HG03457 (cell line): ENCODE results near the gene EAF2.

Source experiments
- ATAC-seq: cut with Tn5 transposase; IDR thresholded peaks from one replicate; pipeline ENCODE4 v1.9.1; 2021; ENCODE audit warnings: moderate number of reproducible peaks; ENCODE audit not compliant: unreplicated experiment

Gene EAF2

DNA sequence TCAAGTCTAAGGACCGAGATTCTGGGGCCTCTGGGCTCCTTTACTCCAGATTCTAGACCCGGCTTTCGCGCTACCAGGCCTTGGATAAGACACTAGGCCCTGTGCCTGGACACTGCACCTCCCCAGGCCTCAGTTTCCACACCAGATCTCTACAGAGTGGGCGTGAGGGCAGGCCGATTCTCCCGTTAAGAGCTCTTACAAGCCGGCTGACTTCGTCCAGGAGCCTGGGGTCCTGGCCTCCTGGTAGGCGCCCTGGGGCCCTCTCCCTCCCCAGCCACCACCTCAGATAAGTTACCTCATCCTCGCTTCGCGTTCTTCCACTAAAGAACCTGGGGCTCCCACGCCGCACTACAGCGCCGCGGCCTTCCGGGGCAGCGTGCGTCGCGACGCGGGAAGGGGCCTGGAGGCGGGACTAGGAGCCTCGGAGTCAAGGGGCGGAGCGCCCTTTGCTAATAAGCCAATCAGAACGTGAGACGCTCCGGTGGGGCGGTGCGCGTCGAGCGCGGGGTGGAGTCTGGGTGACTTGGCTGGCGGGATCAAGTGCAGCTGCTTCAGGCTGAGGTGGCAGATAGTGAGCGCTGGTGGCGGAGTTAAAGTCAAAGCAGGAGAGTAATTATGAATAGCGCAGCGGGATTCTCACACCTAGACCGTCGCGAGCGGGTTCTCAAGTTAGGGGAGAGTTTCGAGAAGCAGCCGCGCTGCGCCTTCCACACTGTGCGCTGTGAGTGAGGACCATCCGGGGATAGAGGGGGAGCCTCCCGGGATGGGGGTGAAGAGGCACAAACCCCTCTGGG, at the start of gene EAF2, which contains the start of gene IQCB1:
EAF2 (plus strand) TSS at position 539 of the 794 bp plus-strand sequence; CDS start at position 616, 77 bp downstream.
IQCB1 (minus strand) TSS at position 390 of the 794 bp plus-strand sequence. CDS start 6,100 bp downstream, outside the sequence.
- ATAC-seq = peak; percentile 98

DNA sequence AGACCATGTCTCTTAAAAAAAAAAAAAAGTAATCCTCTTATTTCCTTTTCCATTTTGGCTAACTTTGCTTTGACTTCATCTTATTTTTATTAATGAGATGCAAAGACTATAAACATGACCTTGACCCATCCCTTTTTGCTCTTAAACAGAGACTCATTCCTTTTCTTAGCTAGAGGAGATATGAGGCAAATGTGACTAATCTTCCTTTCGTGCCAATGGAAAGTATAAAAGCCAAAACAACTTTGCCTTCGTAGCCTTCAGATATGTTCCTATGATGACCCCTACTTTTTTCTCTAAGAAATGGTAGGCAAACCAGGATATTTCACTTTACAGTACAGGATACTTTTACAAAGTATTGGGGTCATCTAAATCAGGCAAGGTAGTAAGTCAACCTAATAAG, 48.5 kb upstream of the EAF2 start:
- ATAC-seq = no peak

DNA sequence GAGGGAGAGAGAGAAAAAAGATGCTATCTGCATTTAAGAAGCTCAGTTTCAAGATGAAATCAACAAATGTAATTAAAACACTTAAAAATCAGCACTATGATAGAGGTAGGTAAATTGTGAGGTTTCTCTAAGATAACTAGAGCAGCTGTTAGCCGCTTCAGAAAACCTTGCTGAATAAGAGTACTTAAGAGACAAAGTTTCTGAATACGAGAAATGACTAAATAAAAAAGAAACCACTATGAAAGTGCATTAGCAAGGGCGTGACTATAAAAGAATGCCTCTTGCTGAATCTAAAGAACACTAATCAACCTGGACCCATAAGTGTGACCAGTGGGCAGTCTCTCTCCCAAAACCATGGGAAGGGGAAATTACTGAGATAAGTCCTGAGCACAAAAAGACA, 41.9 kb upstream of the EAF2 start:
- no peak for ATAC-seq

DNA sequence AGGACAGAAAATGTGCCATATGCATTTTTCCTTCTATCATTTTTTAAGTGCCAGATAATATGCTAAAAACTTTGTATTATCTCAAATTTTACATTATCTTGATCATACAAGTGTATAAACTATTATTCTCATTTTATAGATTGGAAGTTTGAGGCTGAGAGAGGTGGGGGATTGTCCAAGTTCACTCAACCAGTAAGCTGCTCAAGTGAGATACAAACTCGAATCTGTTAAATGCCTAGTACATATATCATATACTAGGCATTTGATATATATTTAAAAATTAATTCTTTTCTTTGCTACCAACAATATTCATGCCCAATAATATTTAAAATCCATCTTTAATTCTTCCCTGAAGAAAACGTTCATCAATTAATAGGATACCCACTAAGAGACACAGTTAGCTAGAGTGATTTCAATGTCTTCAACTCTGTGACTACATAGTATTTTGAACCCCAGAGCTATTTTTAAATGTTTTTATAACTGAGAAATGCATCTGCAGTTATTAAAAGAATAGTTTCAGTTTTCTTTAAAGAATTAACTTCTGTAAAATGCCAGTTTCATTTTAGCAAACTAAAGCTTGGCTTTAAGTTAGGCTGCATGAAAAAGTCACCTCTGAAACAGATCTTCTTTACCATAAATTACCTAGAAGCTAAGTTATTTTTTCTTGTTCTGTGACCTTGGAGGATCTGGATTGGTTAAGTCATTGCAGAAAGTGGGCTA, 40.6 kb upstream of the EAF2 start:
- no peak for ATAC-seq

DNA sequence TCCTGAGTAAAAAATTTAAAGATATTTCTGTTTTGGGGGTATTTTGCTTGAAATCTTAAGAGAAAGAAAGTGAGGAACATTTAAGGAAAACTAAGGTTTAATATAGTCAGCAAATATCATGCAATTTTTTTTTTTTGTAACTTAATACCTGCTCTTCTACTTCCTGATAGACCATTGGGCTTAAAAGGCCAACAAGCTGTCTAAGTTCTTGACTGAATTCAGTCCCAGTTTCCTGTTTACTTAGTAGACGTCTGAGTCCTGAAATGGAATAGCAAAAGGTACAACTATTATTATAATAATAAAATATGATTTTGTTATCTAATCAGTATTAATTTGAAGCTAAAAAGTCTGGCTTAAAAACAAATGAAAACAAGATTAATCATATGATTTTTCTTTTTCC, 38.0 kb upstream of the EAF2 start:
- no peak for ATAC-seq

DNA sequence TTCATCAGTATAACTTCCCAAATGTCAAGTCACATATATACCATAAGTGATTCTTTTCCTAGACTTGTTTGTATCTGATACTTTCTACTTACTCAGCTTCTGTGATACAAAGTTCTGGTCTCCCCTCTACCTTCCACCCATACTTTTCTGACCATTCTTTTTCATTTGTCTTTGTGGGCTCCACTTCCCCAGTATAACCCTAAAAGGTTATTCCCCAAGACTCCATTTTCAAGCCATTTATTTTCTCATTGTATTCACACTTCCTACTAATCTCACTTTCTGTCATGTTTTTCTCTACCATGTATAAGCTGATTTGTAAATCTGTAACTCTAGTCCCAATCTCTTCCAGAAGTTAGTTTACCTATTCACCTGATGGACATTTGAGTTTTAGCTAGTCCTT, 34.1 kb upstream of the EAF2 start:
- no peak for ATAC-seq

DNA sequence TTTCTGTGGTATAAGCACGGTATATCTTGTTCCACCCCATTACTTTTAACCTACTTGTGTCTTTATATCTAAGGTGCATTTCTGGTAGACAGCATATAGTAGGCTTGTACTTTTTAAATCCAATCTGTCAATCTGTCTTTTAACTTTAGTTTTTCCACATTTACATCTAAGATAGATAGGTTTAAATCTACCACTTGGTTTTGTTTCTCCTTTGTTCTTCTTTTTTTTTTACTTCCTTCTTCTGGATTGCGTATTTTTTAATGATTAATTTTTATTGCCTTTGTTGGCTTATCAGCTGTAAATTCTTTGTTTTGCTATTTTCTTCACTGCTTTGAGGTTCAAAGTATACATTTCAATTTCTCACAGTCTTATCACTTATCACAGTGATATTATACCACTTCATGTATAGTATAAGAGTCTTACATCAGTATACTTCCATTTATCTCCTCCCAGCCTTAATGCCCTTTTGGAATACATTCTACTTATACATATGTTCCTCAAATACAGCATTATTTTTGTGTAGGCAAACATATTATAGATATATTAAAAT, 31.2 kb upstream of the EAF2 start:
- no peak for ATAC-seq

DNA sequence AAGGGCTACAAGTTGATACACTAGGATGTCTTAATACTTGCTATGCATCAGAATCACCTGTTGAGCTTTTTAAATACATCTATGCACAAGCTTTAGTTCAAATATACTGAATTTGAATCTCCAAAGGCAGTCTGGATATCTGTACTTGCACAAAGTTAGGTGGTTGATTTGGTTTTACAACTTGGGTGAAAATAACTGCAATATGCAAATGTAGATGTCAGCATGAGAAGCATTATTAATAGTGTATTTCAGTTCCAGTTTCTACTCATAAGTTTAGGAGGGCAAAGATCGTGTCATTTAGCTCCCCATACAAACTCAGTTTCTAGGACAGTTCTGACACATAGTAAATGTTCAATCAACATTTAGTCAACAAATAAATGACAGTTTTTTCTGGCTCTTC, 25.8 kb upstream of the EAF2 start:
- ATAC-seq = peak; percentile 93

DNA sequence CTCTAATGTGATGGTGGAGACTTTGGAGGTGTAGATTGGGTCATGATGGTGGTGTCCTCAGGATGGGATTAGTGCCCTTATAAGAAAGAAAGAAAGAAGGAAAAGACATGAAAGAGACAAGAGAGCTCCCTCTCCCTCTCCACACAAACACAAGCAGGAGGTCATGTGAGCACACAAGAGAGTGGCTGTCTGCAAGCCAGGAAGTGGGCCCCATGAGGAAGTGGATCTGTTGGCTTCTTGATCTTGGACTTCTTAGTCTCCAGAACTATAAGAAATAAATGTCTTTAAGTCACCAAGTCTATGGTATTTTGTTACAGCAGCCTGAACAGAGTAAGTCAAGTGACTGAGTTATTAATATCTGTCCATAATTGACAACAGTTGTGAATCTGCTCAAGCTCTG, 17.3 kb upstream of the EAF2 start:
- no peak for ATAC-seq

DNA sequence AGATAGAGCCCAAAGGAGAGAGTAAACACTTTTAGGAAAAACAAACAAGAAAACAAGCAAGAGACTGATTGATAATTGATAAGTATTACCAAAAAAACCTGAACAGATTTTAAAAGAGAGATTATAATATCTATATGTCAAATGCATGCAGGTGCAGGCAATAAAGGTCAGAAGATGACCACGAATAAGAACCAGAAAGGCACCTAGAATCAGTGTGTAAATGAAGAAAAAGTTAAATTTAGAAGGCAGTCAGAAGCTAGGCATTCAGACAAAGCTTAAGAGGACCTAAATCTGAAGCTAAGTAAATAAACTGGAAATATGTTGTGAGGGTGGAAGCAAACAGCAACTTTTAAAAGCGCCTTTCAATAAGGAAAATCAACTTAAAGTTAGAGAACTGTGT, 16.4 kb upstream of the EAF2 start:
- no peak for ATAC-seq

DNA sequence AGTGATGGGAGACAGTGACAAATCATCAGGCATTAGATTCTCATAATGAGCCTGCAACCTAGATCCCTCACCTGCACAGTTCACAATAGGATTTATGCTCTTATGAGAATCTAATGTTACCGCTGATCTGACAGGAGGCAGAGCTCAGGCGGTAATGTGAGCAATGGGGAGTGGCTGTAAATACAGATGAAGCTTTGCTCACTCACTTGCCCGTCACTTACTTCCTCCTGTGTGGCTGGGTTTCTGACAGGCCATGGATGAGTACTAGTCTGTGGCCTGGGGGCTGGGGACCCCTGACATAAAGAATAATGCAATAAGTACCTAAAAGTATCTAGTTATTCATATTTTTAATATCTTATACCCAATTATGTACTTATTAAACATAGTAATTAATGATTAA, 15.8 kb upstream of the EAF2 start:
- no peak for ATAC-seq

DNA sequence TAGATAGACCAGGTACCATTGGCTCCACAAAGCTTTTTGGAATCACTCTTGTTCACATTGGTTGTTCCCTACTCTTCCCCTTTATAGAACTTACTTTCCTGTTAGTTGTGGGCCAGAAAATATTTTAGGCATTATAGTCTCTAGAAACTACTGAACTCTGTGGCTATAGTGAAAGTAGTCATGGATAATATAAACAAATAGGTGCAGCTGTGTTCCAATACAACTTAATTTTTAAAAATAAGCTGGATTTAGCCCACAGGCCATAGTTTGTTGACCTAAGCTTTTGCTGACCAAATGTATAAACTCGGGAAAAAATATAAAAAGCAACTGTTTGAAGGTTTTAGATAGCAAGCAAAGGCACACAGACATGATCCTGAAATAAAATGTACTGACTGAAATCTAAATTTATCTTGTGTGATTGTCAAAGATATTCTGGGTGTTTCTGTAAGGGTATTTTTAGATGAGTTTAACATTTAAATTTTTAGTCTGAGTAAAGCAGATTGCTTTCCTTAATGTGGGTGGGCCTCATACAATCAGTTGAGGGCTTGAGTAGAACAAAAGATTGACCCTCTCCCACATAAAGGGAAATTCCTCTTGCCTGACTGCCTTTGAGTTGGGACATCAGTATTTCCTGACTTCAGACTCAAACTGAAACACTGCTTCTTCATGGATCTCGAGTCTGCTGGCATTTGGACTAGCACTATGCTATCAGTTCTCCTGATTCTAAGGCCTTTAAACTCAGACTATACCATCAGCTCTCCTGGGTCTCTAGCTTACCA, 13.4 kb upstream of the EAF2 start:
- no peak for ATAC-seq

DNA sequence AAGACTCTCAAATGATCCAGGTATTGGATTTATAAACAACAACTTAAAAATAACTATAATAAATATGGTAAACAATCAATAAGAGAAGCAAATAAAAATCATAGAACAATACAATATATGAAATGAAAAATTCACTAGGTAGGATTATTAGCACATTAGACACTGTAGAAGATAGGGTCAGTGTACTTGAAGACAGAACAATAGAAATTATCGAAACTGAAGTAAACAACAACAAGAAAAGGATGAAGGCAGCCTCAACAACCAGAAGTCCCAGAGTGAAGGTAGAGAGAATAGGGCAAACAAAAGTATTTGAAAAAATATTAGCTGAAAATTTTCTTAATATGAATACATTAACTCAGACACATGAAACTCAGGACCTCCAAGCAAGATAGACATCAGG, 12.0 kb upstream of the EAF2 start:
- no peak for ATAC-seq

DNA sequence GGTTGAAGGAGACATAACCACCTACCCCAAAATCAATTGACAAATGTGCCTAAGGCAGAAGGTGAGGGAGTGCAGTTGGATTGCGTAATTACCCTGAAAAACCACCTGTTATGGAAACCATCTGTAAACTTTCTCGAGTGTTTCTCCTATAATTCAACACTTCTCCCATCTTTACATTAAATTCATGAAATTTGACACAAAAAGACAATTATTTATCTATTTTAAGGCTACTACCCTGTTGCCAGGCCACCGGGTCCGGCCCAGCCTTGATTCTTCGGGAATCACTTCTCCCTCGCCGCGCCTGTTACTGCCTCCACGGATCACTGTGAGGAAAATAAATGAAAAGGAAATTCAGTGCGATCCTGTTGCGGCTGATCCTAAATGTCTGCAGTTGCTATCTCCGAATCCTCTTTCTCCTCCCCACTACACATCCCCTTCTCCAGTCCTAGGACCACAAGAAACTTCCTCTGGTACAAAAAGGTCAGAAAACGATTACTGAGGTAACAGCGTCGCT, 795 bp upstream of the EAF2 start:
- ATAC-seq = no peak

DNA sequence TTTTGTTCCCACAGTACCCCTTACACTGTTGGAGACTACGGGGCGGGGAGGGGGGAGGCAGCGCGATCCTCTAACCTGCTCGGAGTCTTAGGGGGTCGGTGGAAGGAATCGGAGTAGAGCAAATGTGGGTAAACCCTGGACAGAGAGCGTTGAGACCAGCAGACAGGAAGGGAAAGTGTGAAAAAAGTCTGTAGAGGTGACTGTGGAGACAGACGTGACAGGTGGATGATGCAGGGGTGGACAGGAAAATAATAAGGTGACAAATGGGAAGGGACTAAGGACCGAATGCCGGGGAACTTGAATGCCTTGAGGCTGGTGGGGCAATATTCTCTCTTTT, 424 bp downstream of the EAF2 start:
- peak; percentile 12 for ATAC-seq

DNA sequence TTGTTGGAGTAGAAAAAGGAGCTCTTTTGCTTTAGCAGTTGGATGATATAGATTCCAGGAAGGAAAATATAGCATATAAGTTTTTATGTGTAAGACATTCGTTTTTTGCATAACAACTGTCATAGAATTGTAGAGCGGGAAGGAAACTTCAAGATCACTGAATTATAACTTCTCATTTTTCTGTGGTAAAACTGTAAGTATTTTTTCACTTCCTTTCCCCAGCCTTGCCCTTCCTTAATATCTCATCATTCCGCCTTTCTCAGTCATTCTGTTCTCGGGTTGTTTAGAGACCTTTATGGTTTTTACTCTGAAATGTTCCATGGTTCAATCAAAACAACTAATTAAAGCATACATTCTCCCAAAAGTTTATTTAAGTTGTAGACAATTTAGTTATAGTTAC, 1.1 kb downstream of the EAF2 start:
- ATAC-seq = no peak

DNA sequence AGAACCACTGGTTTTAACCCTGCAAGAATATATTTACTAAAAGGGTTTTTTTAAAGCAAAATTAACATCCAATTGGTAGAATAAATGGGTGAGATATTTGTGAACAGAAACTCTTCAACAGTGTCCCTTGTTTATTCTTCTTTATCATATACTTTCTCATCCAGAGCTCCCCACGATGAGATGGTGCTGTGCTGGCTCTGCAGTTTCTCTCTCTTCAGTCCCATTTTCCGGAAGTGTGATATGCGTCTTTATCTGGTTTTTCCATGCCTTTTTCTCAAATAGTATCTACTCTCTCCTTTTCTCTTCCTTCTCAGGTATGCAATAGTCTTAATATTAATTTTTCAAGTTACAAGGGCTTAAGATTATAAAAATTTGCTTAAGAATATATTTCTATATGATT, 1.5 kb downstream of the EAF2 start:
- ATAC-seq = no peak

DNA sequence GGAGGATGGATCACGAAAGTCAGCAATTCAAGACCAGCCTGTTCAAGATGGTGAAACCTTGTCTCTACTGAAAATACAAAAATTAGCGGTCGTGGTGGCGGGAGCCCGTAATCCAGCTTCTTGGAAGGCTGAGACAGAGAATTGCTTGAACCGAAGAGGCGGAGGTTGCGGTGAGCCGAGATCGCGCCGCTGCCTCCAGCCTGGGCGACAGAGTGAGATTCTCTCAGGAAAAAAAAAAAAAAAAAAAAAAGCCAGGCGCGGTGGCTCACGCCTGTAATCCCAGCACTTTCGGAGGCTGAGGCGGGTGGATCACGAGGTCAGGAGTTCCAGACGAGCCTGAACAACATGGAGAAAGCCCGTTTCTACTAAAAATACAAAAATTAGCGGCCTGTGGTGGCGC, 5.0 kb downstream of the EAF2 start:
- ATAC-seq = no peak

DNA sequence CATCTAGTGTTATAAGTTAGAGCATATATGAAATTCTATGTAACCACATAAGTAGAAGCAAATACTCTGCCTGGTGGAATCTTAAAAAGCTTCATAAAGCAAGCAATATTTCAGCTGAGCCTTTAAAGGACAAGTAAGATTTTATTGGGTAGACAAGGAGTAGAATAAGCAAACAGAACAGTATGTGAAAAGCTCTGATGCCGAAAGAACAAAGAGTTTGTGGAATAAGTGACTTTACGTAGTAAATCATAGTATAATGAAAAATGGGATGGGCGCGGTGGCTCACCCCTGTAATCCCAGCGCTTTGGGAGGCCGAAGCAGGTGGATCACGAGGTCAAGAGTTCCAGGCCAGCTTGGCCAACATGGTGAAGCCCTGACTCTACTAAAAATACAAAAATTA, 9.9 kb downstream of the EAF2 start:
- no peak for ATAC-seq

DNA sequence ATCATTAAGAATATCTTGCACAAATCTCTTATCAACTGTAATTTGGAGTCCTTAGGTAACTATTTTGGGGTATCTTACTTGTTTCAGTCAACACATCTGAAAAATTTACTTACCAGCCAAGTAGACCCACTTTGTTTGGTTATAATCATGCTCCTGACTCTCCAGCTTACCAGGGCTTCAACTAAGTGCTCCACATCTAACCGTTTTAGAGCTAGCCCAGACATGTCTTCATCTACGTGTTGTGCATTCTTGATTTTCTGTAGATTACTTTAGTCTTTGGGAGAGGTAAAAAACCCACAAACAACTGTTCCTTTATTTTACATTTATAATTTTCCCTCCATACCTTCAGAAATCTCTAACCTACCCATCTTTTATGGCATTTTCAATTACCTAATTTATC, 17.2 kb downstream of the EAF2 start:
- ATAC-seq = no peak

DNA sequence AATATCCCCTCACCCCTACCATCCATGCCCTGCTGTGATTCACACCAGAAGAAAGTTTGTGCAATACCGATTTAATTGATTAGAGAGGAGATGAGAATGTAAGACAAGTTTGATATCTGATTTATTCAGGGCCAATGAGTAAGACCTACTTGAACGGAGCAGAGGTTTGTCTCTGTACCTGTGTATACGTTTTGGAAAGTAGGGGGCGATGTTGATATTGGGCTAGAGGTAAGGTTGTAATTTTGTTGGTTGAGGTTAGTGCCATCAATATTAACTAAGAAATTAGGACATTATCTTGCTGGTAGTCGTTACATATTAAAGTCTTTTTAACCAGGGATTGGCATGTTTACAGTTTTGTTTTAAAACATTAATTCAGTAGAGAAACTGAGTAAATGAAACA, 20.5 kb downstream of the EAF2 start:
- no peak for ATAC-seq
